RKO (cell line): ENCODE measurements around the gene UQCRC1.
A peak's percentile ranks its signal among the peaks of the same experiment; 100 is the strongest.

Source experiments
- DNase-seq: peaks from one replicate; pipeline ENCODE4 v3.0.0-alpha.2; 2016; ENCODE audit warnings: low spot score

UQCRC1 gene

GRCh38 chr3:48609088-48610005, at the start of gene UQCRC1:
UQCRC1 (minus strand) TSS chr3:48609646; CDS start chr3:48609620, 26 bp downstream.
- DNase-seq = peak; percentile 94

DNA sequence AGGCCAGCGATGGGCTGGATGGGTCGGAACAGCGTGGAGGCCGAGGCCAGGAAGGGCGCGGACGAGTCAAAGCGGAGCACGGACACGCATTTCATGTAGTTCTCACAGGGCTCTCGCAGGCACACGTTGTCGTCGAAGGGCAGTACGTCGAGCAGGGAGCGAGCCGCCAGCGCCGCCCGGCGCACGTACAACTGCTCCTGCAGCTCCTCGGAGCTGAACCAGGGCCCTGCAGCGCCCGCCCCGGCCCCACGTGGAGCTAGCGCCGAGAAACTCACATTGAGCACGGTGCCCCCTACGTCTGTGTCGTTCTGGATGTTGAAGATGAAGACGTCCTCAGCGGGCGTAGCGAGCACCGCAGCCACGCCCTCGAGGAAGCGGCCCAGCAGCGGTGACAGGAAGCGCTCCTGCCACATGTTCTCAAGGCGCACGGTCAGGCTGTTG, 47.4 kb upstream of the UQCRC1 start:
- DNase-seq = no peak

- no peak for DNase-seq
Measured at GRCh38 chr3:48656061-48656840, 46.8 kb upstream of the UQCRC1 start.

DNA sequence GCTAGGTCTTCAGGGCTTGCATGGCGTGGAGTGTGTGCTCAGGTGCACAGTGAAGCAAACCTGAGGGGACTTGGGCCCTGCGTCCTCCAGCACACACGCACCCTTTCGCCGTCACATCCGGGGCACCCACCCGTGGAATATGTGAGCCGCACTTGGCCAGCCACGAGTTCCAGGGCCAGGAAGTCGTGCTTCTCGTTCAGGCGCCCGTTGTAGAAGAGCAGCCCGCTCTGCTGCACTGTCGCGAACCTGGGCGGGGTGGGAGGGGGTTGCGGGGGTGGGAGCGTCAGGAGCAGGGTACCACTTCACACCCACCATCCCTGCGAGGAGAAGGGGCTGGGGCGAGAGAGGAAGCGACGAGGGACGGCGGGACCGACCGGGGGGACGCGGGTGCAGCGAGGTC, 46.2 kb upstream of the UQCRC1 start:
- no peak for DNase-seq

- no peak for DNase-seq
Measured at GRCh38 chr3:48655063-48655462, 45.6 kb upstream of the UQCRC1 start.

GRCh38 chr3:48652923-48653715, 43.7 kb upstream of the UQCRC1 start:
- DNase-seq = no peak

DNA sequence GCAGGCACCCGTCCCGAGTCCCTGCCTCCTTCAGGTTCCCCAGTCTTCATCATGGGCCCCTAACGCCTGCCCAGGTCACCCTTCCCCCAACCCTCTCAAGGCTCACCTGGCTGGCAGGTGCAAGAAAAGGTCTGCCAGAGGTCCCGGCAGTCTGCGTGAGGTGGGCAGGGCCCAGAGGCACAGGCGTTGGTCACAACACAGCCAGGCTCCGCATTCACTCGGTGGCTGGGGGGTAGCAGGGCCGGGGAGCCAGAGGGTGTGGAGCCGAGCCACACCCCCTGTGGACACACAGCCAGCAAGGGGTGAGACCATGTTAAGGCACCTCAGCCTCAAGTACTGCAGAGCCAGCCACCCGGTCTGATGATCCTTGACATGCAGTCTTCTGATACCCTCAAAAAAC, 42.3 kb upstream of the UQCRC1 start:
- no peak for DNase-seq

DNA sequence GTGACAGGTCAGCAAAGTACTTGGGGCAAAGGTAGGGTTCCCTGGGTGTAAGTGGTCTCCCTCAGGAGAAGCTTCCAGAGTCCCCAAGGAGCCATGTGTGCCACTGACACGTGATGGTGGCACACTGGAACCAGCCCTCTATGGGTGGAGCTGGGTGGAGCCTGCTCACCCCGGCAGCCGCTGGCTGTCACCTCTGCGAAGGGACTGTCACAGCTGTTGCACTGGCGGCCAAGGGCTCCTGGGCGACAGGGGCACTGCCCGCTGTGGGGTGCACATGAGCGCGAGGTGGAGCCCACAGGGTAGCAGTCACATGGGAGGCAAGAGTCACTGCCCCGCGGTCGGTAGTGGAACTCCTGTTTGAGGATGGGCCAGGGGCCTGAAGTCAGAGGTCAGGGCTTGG, 41.3 kb upstream of the UQCRC1 start:
- no peak for DNase-seq

DNA sequence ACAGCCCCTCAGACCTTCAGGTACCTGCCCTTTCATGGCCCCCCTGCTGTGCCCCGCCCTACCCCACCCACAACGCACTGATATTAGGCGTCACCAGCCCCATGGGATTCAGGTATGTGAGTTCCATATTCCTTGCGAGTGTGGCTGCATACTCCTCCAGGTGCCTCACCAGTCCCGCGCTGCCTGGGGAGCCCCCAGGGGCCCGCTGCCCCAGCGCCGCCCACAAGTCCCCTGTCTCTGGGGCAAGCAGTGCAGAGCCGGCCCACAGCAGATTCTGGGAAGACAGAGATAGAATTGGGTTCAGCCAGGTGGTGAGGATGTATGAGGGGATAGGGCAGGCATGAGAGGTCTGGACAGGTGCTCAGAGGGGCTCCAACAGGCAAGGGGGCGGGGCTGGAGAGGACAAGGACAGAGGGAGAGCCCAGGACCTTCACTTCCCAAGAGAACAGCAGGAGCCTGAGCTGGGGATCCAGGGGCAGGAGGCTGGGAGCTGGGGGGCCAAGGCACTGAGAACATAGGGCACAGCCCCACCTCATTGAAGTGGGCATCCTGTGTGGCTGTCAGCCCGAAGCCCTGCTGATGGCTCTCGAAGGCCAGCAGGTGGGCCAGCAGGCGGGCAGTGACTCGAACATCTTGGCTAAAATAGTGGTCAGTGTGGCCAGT, 38.9 kb upstream of the UQCRC1 start:
- no peak for DNase-seq

DNA sequence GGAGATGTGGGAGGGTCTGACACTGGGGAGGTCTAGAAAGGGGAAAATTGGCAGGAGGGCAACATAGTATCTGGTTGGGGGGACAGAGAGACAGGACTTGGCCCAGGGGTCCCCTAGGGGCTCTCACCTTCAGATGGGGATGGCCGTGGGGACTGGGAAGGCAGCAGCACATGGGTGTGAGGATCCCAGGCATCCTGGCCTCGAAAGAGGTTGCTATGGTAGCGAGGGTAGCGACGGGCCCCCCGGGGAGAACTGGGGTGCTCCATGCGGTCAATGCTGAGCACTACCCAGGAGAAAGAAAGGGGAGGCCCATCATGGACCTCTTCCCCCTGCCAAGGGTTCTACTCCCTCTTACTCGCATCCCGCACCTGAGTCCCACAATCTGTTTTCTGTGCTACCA, 38.3 kb upstream of the UQCRC1 start:
- no peak for DNase-seq

- DNase-seq = no peak
Measured at GRCh38 chr3:48644898-48645760, 35.7 kb upstream of the UQCRC1 start.

- DNase-seq = no peak
Measured at GRCh38 chr3:48642605-48643004, 33.2 kb upstream of the UQCRC1 start.

GRCh38 chr3:48641396-48641795, 31.9 kb upstream of the UQCRC1 start:
- DNase-seq = no peak

- DNase-seq = no peak
Measured at GRCh38 chr3:48639944-48640606, 30.6 kb upstream of the UQCRC1 start.

DNA sequence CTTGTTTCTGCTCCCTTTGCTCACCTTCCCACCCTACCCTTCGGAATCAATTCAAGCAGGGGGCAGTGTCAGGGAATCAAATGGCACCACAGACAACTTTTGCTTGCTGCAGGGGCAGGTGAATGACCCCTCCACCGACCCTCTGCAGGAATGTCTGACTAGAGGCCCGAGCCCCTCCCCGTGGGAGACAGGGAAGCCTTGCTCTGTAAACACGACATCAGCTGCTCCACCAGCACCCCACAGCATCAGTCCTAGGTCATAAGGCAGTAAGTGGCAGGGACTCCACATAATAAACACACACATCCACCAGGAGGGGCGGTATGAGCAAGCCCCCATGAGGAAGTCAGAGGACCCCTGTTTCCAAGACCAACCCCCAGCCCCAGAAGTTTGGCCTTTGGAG, 27.9 kb upstream of the UQCRC1 start:
- no peak for DNase-seq

GRCh38 chr3:48636149-48636655, 26.8 kb upstream of the UQCRC1 start:
- DNase-seq = no peak

DNA sequence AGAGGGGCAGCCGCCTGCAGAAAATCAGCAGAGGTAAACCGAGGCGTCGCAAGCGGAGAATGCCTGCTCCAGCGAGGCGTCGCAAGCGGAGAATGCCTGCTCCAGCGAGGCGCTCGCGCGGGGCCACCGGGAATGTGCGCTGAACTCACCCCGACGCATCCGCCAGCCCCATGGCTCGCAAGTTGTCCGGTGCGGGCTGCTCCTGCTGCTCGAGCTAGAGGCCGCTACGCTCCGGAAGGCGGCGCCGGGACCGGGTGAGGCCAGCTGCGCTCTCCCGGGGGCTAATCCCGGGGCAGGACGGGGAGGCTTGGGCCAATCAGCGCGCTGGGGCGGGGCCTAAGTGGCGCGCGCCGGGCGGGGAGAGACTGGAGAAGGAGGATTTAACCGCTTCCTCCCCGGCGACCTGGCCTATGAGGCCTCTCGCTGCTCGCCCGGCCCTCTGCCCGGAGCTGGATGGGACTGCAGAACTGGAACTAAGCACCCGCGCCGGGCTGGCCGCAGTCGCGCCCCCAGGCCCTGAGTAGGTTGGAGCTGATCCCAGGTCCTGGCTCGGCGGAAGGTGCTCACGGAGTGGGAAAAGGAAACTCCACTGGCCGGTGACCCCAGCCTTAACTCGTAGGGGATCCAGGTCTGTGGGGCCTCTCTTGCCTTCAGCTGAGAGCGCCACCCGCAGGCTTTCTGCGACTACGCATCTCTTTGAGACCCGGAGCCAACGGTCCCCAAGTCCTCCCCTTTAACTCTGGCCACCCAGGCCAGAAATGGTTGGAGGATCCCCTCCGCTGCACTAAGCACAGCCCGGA, 26.0 kb upstream of the UQCRC1 start, which contains the start of gene SLC26A6:
Gene SLC26A6, minus strand, starts transcription at position 240 of the 800 bp plus-strand sequence. Its CDS starts 68 bp downstream, at position 172.
- peak; percentile 94 for DNase-seq

GRCh38 chr3:48634661-48635221, 25.3 kb upstream of the UQCRC1 start:
- peak; percentile 69 for DNase-seq

DNA sequence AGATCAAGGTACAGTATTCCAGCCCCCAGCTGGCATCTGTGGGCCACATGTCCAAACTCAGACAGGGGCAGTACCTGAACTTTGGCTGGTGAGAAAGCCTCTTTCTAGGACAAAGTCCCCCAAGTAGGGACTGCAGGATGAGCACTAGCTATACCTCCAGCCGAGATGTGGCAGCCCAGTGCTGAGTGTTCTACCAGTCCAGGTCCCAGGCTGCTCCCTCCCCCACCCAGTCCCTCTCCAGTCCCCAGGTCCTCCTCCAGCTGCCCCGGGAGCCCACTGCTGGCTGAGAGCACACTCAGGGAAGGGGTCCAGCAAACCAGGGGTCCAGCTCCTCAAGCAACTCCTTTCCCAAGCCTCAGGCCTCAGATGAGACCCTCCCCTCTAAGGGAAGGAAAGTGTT, 24.3 kb upstream of the UQCRC1 start:
- DNase-seq = no peak
